HG03139 (cell line): ENCODE measurements around the gene TBC1D9.

ENCODE experiments used
- ATAC-seq: cut with Tn5 transposase; IDR thresholded peaks from one replicate; pipeline ENCODE4 v1.9.1; 2021; ENCODE audit not compliant: unreplicated experiment

The TBC1D9 gene

DNA sequence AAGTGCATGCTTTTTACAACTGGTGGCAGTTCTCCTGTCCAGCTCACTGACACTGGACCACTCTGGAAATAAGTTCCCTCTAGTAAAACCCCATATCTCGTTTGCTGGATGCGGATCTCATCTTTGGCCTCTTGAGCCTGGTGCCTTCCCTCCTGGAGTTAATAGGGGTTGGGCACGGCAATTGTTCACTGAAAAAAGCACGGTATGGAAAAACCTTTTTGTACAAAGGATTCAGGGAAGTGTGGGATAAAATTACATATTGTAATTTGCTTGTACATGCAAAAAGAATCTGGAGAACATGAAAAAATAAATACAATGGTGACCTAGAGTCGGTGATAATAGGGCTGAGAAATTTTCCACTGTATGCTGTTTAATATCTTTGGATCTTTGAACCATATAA is 30.6 kb downstream of the TBC1D9 start:
- no peak for ATAC-seq

DNA sequence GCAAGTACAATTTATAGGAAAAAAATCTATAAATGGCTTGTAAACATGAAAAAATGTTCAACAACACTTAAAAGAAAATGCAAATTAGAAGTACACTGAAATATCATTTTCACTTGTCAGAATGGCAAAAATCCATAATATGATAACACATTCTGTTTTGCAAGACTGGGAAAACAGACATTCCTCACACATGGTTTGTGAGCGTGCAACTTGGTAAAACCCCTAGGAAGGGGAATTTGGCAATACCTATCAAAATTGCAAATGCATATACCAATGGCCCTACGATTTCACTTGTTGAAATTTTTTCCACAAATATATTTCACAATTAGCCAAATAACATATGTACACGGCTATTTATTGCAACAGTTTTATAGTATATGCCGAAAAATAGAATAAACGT is 31.4 kb downstream of the TBC1D9 start:
- no peak for ATAC-seq

DNA sequence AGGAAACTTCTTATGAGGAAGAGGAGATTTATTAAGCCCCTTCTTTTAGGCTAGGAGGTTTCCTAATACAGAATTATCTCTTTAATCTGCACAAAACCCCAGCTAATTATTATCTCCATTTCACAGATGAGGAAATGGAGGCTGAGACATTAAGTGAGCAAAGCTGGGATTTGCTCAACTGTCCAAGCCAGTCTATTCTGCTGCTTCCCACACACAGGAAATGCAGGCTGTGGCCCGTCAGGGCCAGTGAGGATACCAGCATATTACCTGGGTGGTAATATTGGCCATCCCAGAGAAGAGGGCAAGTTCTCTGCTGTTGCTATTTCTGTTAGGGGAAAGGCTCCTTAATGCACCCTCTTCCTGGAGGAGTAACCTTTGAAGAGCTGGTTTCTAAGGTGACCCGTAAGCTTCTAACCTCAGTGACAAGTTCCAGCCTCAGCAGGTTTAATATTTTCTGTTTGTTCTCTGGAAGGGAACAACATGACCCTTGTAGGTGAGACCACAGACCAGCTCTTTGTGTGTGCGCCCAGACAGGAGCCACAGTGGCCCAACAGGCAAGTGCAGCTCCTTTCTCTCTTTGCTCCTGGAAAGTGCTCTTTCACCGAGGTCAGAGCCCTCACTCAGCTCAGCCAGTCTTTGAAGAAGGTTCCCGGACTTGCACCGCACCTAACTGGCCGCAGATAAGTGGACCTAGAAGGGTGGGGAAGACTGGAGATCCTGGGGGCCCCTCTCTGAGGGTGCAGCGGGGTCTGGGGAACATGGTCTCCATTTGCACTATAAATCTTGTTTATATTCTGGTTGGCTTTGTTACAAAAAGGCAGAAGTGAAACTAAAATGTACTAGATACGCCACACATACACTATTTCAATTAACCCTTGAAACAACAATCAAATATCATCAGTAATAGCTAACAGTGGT is 35.5 kb downstream of the TBC1D9 start:
- no peak for ATAC-seq

DNA sequence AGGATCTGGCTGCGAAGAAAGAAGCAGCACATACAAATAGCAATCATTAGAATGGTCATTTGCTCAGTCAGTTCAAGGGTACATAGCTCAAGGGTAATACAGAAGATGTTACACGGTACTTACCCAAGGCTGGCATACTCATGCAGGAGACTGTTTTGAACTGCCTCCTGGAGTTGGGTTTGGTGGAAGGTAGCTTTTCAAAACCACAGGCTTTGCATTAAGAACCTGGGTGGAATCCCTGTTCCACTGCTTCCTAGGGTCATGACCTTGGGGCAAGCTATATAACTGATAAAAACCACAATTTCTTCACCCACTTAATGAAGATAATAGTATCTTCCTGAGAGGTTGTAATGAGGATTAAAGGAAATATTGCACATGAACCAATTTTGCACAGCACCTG is 36.5 kb downstream of the TBC1D9 start:
- no peak for ATAC-seq

DNA sequence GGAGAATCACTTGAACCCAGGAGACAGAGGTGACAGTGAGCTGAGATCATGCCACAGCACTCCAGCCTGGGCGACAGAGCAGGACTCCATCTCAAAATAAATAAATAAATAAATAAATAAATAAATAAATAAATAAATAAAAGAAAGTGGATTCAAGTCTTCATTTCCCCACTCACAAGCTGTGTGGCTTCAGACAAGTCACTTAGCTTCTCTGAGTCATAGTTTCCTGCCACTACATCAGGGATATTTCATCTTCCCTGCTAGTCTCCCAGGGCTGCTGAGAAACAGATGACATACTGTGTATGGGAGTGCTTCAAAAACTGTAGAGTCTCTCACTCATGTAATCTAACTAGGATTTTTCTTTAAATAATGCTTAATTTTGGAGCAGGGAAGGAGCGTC is 37.2 kb downstream of the TBC1D9 start:
- ATAC-seq = no peak

DNA sequence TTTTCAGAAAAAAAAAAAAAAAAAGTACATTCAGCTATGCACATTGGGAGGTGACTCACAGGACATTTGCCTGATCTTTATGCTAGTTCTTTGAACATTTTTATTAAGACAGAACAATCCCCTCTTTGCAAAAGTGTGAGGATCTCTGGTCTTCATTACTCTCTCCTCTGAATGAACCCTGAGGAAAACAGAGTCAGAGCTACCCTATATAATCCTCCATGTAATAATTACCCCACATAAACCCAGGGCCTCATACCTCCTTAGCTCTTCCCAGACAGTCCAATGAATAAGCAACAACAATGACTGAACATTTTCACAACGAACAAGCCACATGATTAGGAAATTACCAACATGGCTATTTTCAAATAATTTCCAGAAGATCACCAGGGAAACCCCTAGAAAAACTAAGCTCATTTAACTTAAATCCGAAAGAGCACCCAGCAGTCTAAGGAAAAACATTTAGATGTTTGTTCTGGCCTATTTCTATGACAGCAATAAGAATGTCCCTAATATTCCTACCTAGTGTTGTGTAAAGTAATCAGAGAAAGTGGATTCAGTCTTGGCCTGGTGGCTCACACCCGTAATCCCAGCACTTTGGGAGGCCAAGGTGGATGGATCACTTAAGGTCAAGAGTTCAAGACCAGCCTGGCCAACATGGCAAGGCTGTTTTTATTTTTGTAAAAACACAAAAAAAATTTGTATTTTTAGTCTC is 37.8 kb downstream of the TBC1D9 start:
- no peak for ATAC-seq

DNA sequence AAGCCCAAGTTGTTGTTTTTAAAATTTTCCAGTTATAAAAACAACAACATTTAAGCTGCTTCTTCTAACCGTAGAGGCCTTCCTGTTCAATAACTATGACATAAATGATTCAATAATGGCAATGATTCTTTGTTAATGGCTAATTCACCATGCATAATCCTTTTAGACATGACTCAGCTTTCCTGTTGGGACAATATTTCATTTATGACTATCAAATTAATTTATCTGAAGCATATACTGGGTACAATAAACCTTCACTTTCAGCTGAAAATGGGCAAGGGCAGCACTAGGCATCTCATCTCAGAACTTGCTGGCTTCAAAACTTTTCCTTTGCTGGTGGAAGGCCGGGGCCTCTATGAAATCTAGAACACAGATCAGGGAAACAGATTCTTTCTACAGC is 38.9 kb downstream of the TBC1D9 start:
- no peak for ATAC-seq

DNA sequence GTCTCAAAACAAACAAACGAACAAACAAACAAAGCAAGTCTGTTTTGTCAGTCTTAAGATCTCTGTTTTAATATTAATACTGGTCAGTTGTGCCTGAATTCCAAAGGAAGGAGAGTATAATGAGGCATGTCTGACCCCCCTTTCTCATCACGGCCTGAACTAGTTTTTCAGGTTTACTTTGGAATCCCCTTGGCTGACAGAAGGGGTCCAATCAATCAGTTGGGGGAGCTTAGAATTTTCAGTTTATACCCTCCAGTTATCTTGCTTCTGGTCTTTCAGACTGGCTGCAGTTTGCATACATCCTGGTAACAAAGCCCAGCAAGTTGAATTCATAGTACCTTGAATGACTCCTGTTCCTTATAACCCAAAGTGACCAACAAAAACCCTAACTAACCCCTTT is 41.1 kb downstream of the TBC1D9 start:
- ATAC-seq = no peak

DNA sequence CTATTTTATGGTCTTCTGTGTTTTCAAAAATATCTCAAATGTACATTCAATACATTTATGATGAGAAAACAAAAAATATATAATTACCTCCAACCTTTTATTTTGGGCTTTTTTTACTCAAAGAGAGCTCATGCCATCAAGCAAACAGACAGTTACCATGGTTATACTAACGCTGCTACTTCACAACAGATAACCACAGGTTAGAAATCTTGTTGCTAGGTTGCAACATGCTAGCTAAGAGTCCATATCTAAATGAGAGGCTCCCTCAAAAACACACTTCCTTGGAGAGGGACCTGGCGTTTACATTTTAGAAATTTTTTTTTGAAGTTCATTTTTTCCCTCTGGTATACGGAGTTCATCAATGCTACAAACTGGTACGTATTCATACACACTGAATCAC is 44.3 kb downstream of the TBC1D9 start:
- ATAC-seq = no peak

DNA sequence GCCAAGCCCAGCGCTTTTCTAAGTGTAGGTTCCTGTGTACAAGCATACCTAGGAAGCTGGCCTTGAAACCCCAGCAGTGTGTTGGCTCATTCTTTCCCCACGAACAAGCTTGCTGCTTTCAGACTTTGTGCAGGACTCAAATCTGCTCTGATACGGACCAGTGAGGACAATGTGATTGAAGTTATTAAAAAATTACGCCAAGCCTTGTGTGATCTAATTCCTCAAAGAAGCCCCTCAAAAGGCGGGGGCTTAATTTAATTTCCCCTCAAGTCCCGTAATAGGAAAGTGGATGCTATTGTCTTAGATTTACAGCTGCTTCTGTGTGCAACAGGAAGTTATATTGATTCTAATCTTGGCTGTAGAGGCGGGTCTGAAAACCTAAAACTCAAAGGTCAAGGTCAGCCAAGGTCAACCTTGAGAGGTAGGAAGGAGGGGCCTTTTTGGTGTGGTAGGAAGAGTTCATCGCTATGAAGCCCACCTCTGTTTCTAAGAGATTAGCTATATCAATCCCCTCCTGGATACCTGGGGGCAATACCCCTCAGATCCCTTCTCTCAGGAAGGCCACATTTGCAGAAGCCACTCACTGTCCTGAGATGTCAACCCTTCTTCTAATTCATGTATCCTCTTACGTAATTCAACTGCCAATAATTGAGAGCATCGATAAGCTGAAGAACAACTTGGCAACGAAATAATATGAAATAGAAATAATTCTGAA is 45.1 kb downstream of the TBC1D9 start:
- no peak for ATAC-seq

DNA sequence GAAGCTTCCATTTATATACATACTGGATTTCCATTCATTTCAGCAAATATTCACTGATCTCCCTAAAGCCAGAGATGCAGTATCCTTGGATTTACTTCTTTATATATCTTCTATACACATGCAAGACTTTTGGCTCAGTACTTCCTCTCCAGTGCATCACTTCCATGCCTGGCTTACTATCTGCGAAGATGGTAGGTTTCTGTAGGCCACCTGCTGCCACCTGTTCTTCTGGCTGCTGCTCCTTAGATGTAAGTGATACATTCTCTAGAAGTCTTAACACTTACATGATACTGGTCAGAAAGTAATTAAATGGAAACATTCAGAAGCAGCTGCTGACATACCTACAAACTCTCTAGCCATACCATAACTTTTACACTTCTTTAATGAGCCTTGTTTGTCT is 48.9 kb downstream of the TBC1D9 start:
- no peak for ATAC-seq

DNA sequence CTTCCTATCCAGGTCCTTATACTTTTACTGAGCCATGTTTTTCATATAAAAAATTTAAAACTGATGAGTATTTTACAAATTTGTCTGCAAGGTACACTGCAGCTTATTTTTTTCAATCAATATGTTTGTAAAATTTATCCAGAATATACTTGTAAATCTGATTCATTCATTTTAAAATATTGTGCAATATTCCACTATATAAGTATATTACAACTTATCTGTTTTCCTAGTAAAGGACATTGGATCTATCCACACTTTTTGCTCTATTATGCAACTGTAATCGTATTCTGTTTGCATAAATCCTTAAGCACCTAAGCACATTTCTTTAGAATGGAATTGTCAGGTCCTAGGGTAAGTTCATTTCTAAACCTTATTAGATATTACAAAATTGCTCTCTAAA is 49.5 kb downstream of the TBC1D9 start:
- no peak for ATAC-seq

DNA sequence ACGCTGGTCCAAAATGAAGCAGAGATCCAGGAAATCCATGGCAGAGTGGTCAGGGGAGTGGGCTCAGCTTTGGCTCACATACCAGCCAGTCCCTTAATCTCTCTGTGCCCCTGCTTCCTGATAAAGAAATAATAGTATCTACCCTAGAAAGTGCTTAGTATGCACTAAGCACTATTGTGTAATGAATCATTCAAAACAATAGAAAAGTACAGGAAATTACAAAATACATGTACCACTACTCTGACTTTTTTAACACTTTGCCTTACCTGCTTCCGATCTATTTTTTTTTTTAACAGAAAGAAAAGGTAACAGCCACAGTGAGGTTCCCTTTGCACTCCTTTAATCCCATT is 49.9 kb downstream of the TBC1D9 start:
- ATAC-seq = no peak

DNA sequence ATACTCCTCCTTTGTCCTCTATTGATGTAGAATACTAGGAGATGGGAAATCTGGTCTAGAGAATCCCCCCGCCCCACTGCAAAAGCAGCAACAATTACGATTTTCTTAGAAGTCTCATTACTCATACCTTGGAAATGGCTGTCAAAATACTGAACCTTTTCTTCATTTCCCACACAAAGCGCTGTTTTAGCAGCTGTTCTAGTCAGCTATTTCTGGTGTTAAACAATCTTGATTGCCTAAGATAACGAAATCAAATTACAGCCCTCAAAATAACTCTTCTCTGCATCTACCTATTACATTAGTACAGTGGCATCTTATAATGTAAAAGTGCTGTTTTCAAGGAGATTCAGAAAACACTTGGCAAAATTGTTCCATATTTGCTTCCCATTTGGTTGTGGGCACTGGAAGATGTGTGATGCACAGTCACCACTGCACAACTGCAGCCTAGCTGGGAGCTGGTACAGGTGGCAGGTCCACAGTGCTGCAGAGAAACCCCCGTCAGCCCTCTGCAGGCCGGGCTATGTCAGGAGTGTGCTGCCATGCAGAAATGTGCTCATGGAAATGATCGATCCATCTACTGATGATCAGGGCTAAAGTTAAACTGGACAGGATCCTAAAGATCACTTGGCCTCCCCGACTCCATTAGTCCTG is 50.4 kb downstream of the TBC1D9 start:
- ATAC-seq = no peak

DNA sequence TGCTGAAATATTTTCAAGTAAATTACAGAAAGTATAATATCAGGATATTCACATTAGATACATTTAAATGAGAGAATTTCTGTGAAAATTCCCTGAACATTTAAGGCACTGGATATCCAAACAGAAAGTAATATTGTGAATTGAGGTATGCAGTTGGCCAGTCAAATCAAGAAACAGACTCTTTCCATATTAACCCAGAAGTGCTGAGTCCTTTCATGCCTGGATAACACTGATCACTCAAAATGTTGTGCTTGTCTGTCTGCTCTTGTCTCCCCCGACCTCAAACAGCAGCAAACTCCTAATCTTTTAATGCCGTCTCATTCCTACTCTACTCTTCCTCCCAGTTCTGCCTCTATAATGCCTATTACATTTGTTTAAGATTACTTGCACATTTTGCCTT is 51.2 kb downstream of the TBC1D9 start:
- ATAC-seq = no peak

DNA sequence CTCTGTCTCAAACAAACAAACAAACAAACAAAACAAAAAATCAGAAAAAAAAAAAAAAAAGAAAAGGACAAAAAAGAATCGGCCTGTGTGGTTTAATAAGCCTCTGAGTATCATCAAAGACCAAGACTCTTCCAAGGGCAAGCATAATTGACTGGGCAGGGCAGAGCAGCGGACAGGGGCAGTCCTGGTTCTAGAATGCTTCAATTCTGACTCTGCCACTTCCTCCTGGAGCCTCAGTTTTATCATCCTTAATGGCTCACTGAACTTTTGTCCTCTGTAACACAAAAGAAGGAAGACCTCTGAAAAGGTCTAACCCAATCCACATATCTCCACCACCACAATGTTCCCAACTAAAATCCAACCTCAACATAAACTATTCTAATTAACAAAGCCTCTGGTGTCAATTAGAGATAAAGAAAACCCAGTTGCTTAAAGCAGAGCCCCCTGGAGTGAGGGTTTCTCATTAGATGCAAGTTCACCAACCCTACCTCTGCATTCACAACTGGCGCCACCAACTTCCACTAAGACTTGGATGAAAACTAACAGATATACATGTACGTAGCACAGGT is 51.7 kb downstream of the TBC1D9 start:
- ATAC-seq = no peak

DNA sequence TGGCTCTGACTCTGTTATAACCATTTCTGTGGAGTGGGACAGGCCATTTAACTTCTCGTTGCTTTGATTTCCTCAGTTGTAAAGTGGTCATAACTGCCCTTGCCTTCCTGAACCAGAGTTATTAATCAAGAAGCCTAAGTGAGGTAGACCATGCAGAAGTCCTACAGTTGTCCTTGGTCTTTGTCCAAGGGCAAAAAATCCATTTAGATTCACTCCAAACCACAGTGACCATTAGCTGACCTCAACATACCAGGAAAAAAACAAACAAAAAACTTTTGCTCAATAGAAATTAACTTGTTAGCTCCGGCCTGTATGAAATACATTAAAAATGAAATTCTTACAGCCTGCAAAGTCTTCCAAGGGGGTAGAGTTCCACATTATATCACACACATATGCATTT is 52.7 kb downstream of the TBC1D9 start:
- no peak for ATAC-seq

DNA sequence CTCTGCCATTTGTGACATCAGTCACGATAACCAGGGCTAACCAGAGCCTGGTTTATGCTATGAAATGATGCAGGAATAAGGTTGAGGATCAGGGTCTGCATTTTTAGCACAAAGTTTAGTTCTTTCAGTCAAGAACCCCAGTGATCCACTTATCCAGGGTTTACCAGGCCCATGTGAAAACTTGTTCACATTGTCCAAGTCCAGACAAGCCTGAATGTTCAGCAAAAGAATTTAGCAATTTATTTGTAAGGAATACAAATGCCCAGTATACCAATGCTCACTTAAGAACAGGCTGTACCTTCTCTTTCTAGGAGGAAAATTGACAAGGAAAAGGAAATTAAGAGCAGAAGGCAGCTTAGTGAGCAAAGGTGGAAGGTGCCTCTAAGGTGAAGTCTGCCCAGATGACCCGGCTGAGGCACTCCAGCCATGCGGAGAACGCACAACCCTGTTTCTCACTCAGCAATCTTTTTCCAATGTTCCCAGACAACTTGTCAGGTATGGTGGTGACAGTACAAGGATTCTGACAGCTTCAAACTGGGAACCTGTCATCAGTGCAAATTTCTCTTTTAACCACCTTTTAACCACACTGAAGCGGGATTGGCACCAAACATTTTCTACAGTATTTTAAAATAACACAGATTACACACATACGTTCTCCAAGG is 54.0 kb downstream of the TBC1D9 start:
- no peak for ATAC-seq

DNA sequence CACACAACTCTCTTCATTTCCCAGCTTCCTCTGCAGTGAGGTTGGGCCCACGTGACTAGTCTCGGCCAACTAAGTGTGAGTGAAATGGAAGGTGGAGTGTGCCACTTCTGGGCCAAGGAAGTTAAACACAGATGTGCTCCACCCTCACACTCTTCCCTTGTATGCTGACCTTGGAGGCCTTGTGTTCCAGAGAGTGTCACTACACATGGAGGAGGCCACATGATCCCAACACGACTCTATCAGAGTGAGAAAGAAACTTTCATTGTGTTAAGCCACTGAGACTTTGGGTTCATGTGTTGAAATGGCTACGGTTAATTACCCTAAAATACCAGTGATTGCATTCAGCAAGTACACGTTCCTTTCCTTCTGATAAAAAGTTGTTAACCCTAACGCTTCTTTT is 55.1 kb downstream of the TBC1D9 start:
- ATAC-seq = no peak

DNA sequence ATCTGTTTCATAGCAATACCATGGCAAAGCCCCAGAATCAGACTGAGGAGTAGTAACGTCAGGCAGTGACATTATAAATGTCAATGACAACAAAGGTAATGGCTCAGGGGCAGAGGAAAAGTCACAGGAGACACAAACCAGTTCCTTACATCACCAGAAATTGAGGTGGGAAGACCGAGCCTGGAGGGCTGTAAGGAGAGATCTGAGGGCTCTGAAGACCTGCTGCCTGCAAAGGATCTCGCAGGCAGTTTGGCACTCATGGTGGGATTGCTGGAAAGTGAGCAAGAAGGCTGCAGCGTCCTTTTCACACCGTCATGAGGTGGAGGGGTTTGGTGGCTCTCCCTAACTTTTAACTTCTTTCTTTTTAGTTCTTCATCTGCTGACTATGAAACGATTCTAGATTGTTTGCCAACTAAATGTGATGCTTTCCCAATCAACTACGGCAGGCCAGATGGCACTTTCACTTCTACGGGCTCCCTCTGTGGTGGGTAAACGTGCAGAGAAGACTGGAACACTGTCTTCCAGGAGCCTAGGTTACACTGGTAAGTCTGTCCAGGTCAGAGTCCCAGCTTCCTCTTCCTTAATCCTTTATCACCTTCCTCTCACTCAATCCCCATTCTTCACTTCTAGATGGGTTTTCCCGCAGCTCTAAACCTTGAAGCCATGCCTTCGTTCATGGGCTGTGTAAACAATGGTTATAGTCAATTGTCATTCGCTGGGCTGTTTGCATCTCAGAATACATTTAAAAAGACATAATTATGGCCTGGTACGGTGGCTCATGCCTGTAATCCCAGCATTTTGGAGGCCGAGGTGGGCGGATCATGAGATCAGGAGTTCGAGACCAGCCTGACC is 58.2 kb downstream of the TBC1D9 start:
- ATAC-seq = no peak
